ENCODE measurements around the gene DDI2. TPM values are rescaled to one million over a fixed set of nuclear protein-coding genes. Genes with fewer than 3 reads are reported as not detected.
A peak's percentile ranks its signal among the peaks of the same experiment; 100 is the strongest.
"Not testable (repeated sequence)": the region's sequence is repeated elsewhere in the genome, so short reads cannot be mapped to it uniquely, and the experiment has no call there.

The DDI2 gene
- total and polyA plus RNA-seq, 5 experiments from 2014 or later: 4.5 to 47.1 (median 6.1) TPM

DNA sequence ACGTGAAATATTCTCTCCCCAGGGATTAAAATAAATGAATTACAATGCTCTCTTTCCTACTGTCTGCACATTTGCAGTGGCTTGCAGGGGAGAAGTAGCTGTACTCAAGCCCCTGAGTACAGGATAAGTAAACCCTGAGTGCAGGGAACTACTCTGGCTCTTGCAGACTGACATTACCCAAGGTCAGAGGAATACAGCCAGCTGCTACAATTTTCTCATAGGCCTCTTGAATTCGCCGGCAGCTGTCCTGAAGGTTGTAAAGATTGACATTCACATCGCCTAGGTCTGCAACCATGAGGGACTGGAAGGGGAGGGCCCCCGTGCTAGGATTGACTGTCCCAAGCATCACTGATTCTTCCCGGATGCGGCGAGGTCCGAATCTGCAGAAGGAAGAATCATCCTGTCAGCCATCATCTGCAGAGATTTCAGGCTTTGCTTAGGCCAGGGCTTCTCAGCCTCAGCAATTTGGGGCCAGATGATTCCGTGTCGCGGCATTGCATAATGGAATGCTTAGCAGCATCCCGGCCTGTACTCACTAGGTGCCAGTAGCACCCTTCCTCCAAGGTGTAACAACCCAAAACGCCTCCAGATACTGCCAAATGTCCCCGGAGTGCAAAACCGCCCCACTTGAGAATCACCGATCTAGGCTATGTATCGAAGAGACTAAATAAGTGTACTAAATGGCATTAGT, 34.1 kb upstream of the DDI2 start:
- Mint-ChIP-seq H3K4me1 (peaks cover 21 to 65% (median 53%) of the 10 kb centered on the region in 4 donors), H3K36me3 (peaks cover 0 to 12% (median 9%) of the 10 kb centered on the region in 3 donors), H3K4me3 (peak overlapping the region; percentile 56 to 88 (median 78)), H3K9me3 (no peaks in the 10 kb centered on the region), H3K27me3 (no peaks in the 10 kb centered on the region), H3K27ac (peak overlapping the region in 9 of 10 donors; percentile 66 to 89 (median 84))
- ATAC-seq (no peak), DNase-seq (no peak)
- POLR2A ChIA-PET: interaction anchor here (1.0 to 2.7 kb wide), 3 partner anchors 20 to 1322 kb away, joined by 3 to 15 read pairs (median 3); no protein-coding TSS in a partner anchor

DNA sequence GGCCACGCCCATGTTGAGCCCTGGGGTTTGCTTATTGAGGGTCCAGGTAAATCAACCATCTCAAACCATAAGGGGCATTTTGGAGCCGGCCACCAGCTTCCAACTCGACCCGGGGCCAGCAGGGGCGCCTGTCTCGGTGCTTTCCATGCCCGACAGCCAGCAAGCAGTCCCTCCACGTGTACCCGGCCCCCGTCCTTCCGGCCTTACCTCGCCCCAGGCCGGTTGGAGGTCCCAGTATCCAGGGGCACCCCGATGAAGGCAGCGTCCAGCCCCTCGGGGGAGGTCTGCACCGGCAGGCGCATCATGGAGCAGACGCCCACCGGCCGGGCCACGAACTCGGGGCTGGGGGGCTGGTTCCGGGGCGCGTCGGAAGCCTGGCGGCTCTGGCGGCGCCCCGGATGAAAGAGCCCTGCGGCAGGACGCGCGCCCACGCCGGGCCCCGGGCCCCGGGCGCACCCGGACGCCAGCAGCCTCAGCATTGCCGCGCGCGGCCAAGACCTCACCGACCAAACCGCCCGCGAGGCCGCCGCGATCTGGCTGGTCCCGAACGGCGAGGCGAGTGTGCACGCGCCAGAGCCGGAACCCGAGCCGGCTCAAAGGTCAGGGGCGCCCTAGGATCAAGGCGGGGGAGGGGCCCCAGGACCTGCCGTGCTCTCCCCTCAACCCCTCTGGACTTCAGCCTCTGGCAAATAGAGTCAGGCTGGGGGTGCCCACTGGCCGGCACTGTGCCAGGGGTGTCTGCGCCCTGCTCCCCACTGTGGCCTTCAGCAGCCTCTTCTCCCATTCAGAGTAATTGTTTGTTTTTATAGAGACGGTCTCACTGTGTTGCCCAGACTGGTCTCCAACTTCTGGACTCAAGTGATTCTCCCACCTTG, 32.5 kb upstream of the DDI2 start, which contains the start of gene AGMAT:
Gene AGMAT, minus strand, starts transcription at position 563 of the 875 bp plus-strand sequence. Its CDS starts 84 bp downstream, at position 479.
- Mint-ChIP-seq H3K4me3 (peak within 1 kb of the TSS; percentile 78 to 90 (median 84)), H3K4me1 (peaks cover 8 to 50% (median 38%) of the 10 kb centered on the region in 4 donors), H3K27ac (peak within 1 kb of the TSS; percentile 85 to 97 (median 93)), H3K27me3 (no peaks in the 10 kb centered on the region), H3K9me3 (no peaks in the 10 kb centered on the region), H3K36me3 (peaks cover 0 to 16% (median 15%) of the 10 kb centered on the region in 3 donors)
- DNase-seq (peak in 9 of 10 donors; percentile 30 to 73 (median 42)), ATAC-seq (peak; percentile 86 to 87)
- POLR2A ChIA-PET: interaction anchor here (0.6 to 2.4 kb wide), 4 partner anchors 8 to 18 kb away, joined by 3 to 10 read pairs (median 4); no protein-coding TSS in a partner anchor

DNA sequence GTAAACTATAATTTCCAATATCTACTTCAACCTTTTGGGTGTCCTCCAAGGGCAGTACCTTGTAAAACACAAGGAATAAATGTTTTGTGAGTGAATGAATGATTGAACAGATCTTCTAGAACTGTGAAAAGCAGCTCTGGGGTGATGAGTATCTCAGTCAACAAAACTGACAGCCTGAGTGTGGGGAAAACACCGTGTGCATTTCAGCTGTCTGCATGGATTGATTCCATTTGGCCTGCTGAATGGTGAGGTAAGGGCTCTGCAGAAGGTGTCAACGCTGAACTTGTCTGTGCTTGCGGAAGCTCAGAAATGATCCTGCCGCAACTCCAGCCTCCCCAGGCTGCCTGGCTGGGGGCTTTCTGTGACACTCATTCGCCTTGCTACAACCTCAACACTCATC, 25.0 kb upstream of the DDI2 start:
- no peak overlapping the region for H3K27ac Mint-ChIP-seq
- peaks cover 0 to 20% (median 13%) of the 10 kb centered on the region in 3 donors for H3K36me3 Mint-ChIP-seq
- POLR2A ChIA-PET: interaction anchor here (0.7 to 2.0 kb wide), 2 partner anchors 11 to 92 kb away, joined by 4 to 9 read pairs; no protein-coding TSS in a partner anchor
- no peak overlapping the region for H3K4me3 Mint-ChIP-seq
- H3K9me3 Mint-ChIP-seq: no peaks in the 10 kb centered on the region
- peaks cover 0 to 5% (median 1%) of the 10 kb centered on the region in 4 donors for H3K4me1 Mint-ChIP-seq
- ATAC-seq (no peak), DNase-seq (no peak)
- peaks cover 0 to 3% (median 0%) of the 10 kb centered on the region in 5 donors for H3K27me3 Mint-ChIP-seq

DNA sequence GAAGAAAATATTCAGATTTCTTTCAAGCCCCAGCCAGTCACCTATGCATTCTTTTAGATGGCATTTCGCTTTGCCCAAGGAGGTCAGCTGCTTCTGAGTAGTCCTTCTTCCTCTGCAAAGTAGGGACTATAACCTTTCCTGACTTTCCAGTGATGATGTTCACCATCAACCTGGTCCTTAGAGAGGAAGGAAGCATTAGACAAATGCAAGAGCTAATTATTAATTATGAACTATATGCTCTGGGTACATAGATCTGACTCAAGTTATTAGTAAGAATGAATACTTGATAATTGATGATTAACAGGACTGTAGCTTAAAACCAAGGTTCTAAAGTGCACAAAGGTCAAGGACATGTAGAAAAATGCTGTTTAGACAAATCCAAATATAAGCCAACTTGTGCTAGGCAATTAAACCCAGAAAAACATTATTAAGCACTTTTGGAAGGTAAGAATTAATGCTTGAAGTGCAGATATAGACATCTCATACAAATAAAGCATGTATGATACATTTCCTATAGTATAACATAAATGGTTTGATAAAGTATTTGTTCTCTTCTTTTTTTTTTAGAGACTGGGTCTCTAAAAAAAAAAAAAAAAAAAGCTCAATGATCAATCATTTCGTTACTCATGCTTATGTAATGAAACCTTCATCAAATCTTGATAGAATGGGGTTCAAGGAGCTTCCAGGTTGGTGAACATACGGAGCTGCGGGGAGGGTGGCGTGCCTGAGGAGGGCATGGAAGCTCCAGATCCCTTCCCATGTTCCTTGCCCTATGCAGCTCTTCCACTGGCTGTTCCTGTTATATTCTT, 21.2 kb upstream of the DDI2 start:
- H3K27ac Mint-ChIP-seq: peak overlapping the region in 1 of 10 donors; percentile 35

DNA sequence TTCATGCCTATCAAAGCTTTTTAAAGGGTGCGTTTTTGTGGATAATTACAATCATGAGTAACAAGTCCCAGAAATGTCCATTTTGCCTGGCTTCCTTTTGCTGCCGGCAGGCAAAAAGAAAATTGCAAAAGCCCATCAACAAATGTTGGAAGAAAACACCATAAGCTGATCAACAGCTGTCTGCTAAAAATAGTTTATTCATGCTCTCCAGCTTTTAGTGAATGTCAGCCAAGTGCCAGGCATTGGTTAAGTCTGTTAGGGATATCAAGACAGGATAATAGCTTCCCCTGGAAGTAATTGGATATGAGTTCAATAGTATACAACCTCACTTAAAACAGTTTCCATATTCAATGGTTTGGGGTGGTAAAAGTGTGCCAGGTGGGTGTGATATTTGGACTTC, 18.8 kb upstream of the DDI2 start:
- POLR2A ChIA-PET: interaction anchor here (1.1 kb wide), 1 partner anchor 136 kb away, joined by 3 read pairs; no protein-coding TSS in a partner anchor
- ATAC-seq (no peak), DNase-seq (no peak)
- no peaks in the 10 kb centered on the region for H3K9me3 Mint-ChIP-seq
- no peak overlapping the region for H3K27ac Mint-ChIP-seq
- peaks cover 0 to 8% (median 3%) of the 10 kb centered on the region in 4 donors for H3K4me1 Mint-ChIP-seq
- no peaks in the 10 kb centered on the region for H3K36me3 Mint-ChIP-seq
- no peak overlapping the region for H3K4me3 Mint-ChIP-seq
- peaks cover 0 to 3% (median 0%) of the 10 kb centered on the region in 5 donors for H3K27me3 Mint-ChIP-seq

More for the DNA sequence above, 21.2 kb upstream of the DDI2 start:
- Mint-ChIP-seq H3K4me1 (peaks cover 0 to 3% (median 0%) of the 10 kb centered on the region in 4 donors), H3K36me3 (peaks cover 0 to 4% (median 0%) of the 10 kb centered on the region in 3 donors), H3K9me3 (no peaks in the 10 kb centered on the region), H3K4me3 (no peak overlapping the region), H3K27me3 (peaks cover 0 to 3% (median 0%) of the 10 kb centered on the region in 5 donors)
- DNase-seq: no peak
- ATAC-seq: no peak
- POLR2A ChIA-PET: interaction anchor here (0.6 to 1.4 kb wide), 4 partner anchors 8 to 196 kb away, joined by 3 to 6 read pairs (median 3); partner anchors contain the start of gene DDI2

DNA sequence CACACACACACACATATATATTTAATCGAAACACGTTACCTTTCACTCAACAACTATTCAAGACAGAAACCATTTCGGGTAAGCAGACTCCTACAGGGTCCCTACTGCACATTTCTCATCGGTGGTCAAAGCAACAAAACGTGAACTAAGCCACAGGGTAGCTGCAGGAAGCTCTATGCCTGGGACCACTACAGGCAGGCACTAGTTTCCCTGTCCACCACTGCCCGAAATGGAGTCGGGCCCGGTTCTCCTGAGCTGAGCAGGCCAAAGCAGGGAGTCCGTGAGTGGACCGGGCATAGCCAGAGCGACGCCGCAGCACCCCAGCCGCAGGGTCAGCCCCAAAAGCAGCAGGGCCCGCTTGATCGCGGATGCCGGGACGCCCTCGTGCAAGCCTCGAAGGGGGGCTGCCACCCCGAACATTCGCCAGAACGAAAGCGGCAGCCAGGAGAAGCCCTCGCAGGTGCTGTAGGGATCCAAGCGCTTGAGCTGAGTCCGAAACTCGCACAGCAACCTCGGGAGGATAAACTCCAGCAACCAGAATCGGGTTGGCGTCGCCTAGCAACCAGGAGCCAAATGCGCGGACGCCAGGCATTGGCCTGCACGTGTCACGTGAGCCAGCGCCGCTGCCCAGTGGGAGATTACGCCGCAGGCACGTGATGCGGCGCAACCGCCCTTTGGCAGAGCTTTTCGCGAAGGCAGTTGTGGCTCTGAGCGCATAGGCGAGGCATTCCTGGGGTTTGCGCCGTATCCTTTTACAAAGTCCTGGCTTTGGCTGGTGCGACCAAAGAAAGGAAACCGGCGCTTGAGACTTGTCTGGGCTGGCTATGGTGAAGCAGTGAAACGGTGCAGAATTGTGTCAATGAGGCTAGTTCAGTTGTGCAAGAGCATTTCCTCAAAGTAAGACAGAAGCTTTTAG, 13.9 kb upstream of the DDI2 start:
- Mint-ChIP-seq H3K27ac (peak overlapping the region; percentile 75 to 94 (median 90)), H3K9me3 (peaks cover 0 to 4% (median 0%) of the 10 kb centered on the region in 9 donors), H3K36me3 (no peaks in the 10 kb centered on the region), H3K4me3 (peak overlapping the region; percentile 78 to 92 (median 84)), H3K4me1 (peaks cover 4 to 14% (median 11%) of the 10 kb centered on the region in 4 donors), H3K27me3 (no peaks in the 10 kb centered on the region)
- peak; percentile 84 to 97 (median 92) for DNase-seq
- ATAC-seq: peak; percentile 98 to 99
- POLR2A ChIA-PET: interaction anchor here (0.6 to 2.1 kb wide), 15 partner anchors 9 to 244 kb away, joined by 3 to 25 read pairs (median 4); partner anchors contain the start of genes AGMAT, DDI2 and SPEN

DNA sequence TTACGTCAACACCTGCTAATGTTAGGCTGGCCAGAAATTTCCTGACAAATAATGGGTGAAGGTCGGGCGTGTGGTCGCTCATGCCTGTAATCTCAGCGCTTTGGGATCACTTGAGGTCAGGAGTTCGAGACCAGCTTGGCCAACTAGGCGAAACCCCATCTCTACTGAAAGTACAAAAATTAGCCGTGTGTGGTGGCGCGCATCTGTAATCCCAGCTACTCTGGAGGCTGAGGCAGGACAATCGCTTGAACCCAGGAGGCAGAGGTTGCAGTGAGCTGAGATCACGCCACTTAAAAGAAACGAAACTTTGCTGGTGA, 13.3 kb upstream of the DDI2 start:
- H3K4me1 Mint-ChIP-seq: peaks cover 4 to 14% (median 11%) of the 10 kb centered on the region in 4 donors
- not testable (repeated sequence) for H3K9me3 Mint-ChIP-seq, DNase-seq, ATAC-seq, H3K36me3 Mint-ChIP-seq, H3K27me3 Mint-ChIP-seq
- peak overlapping the region; percentile 78 to 92 (median 84) for H3K4me3 Mint-ChIP-seq
- H3K27ac Mint-ChIP-seq: peak overlapping the region; percentile 75 to 94 (median 90)
- POLR2A ChIA-PET: interaction anchor here (0.6 to 2.1 kb wide), 14 partner anchors 7 to 740 kb away, joined by 3 to 25 read pairs (median 4); partner anchors contain the start of genes AGMAT, DDI2 and SPEN

DNA sequence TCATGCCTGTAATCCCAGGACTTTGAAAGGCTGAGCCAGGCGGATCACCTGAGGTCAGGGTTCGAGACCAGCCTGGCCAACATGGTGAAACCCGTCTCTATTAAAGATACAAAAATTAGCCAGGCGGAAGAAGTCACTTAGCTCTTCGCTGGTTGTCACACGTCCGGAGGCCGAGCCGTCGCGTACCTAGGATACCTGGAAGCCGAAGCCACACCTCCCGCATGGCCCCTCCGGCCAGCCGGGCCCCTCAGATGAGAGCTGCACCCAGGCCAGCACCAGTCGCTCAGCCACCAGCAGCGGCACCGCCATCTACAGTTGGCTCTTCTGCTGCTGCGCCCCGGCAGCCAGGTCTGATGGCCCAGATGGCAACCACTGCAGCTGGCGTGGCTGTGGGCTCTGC, 12.9 kb upstream of the DDI2 start:
- H3K4me3 Mint-ChIP-seq: peak overlapping the region in 4 of 10 donors; percentile 78 to 84 (median 80)

DNA sequence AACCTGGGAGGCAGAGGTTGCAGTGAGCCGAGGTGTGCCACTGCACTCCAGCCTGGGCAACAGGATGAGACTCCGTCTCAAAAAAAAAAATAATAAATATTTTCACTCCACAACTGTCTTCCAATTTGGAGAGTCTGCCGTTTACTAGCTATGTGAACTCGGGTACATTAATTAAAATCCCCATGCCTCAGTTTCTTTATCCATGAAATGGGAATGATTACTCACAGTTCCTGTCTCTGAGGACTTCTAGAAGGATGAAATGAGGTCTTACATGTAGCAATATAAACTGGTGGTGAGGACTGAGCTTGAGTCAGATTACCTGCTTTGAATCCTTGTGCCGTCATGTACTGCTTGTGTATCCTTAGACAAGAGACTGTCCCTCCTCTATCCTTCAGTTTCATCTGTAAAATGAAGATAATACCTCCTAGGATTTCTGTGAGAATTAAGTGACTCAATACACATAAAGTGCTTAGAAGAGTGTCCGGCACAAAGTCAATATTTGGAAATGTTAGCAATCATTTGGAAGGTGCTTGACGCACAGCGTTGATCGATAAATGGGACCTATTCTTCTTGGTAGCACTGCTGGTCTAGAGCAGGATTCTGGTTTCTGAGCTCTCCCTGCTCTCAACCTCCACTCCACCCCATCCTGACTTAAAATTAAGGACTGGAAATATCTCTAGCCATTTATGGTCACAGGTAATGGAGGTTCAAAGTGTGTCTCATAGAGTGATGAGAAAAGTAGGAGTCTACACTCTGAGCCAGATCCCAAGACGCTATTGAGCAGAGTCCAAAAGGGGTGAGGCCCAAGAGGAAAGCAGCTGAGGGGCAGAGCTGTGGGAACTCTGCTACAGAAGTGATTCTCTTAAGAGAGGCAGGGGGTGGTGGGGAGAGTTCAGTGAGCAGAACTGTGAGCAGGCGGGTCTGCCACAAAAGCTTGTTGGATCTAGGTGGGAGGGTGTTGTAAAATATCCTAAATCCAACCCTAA, 11.6 kb upstream of the DDI2 start:
- POLR2A ChIA-PET: interaction anchor here (0.8 to 2.0 kb wide), 2 partner anchors 12 to 26 kb away, joined by 3 to 7 read pairs; no protein-coding TSS in a partner anchor
- Mint-ChIP-seq H3K9me3 (peaks cover 0 to 4% (median 0%) of the 10 kb centered on the region in 9 donors), H3K27me3 (no peaks in the 10 kb centered on the region), H3K4me1 (peaks cover 4 to 14% (median 11%) of the 10 kb centered on the region in 4 donors), H3K36me3 (no peaks in the 10 kb centered on the region), H3K4me3 (peak overlapping the region in 2 of 10 donors; percentile 10 to 28), H3K27ac (peak overlapping the region in 3 of 10 donors; percentile 6 to 48 (median 35))
- no peak for ATAC-seq
- no peak for DNase-seq

More for the DNA sequence above, 12.9 kb upstream of the DDI2 start:
- H3K27me3 Mint-ChIP-seq, H3K36me3 Mint-ChIP-seq, H3K9me3 Mint-ChIP-seq, ATAC-seq, DNase-seq: not testable (repeated sequence)
- Mint-ChIP-seq H3K4me1 (peaks cover 4 to 14% (median 11%) of the 10 kb centered on the region in 4 donors), H3K27ac (peak overlapping the region in 5 of 10 donors; percentile 75 to 94 (median 92))
- POLR2A ChIA-PET: interaction anchor here (0.6 to 2.1 kb wide), 9 partner anchors 8 to 740 kb away, joined by 3 to 23 read pairs (median 3); partner anchors contain the start of genes DDI2 and SPEN

DNA sequence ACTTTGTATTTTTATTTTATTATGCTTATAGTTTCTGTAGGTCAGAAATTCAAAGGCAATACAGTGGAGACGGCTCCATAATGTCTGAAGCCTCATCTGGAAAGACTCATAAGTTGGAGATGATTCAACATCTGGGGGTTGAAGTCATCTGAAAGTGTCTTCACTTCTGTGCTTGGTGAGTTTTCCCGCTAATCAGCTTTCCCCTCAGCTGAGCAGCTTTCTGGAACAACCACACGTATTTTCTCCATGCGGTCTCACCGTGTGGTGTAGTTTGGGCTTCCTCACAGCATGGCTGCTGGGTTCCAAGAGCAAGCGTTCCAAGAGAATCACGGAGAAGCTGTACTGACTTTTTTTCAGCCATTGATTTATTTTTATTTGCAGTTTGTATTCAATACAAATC, 7.6 kb upstream of the DDI2 start:
- no peaks in the 10 kb centered on the region for H3K9me3 Mint-ChIP-seq
- H3K27ac Mint-ChIP-seq: peak overlapping the region in 1 of 10 donors; percentile 13
- no peaks in the 10 kb centered on the region for H3K4me1 Mint-ChIP-seq
- H3K4me3 Mint-ChIP-seq: no peak overlapping the region
- no peaks in the 10 kb centered on the region for H3K27me3 Mint-ChIP-seq
- H3K36me3 Mint-ChIP-seq: no peaks in the 10 kb centered on the region
- DNase-seq: no peak
- ATAC-seq: no peak
- POLR2A ChIA-PET: interaction anchor here (1.1 kb wide), 1 partner anchor 9 kb away, joined by 3 read pairs; no protein-coding TSS in a partner anchor
